ENCODE measurements around the gene ITCH.
"Not testable (repeated sequence)": the region's sequence is repeated elsewhere in the genome, so short reads cannot be mapped to it uniquely, and the experiment has no call there.

The ITCH gene

DNA sequence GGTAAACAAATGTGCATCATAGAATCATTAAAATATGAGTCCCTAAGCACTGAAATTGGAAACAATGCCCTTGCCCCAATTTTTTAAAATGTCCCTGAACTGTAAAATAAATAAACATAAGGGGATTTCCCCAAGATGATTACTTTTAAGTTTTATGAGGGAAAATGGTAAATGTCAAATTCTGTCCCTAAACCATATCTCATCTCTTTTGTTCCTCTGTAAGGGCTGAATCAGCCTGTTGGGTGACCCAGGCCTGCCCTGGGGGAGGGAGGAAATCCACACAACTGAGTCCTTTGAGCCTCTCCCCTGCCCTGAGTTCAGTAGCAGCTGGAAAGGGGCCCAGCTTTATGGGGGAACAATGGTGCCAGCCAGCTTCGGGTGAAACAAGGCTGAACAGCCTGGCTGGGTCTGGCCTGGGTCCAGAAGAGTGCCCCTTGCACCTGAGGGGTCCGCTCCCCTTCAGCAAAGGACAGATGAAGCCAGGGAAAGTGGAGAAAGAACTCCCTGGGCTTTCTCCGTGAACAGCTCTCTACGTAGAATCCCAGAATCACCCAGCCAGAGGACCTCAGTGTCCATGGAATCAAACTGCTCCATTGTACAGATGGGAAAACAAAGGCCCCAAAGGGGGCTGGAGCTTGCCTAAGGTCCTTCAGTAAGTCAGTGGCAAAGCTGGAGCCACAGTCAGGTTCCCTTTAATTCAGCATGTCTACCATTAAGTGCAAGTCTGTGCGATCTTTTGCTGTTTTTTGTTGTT, 28.2 kb upstream of the ITCH start:
- no peak overlapping the region for H3K4me3 ChIP-seq (ENCODE audit: low read depth, low read length)
- TF ChIP-seq, protein P1, sequence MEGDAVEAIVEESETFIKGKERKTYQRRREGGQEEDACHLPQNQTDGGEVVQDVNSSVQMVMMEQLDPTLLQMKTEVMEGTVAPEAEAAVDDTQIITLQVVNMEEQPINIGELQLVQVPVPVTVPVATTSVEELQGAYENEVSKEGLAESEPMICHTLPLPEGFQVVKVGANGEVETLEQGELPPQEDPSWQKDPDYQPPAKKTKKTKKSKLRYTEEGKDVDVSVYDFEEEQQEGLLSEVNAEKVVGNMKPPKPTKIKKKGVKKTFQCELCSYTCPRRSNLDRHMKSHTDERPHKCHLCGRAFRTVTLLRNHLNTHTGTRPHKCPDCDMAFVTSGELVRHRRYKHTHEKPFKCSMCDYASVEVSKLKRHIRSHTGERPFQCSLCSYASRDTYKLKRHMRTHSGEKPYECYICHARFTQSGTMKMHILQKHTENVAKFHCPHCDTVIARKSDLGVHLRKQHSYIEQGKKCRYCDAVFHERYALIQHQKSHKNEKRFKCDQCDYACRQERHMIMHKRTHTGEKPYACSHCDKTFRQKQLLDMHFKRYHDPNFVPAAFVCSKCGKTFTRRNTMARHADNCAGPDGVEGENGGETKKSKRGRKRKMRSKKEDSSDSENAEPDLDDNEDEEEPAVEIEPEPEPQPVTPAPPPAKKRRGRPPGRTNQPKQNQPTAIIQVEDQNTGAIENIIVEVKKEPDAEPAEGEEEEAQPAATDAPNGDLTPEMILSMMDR (IDR thresholded peaks at IDR 0.05; ENCODE audit: low read depth, low read length, missing control alignments): no peak
- in situ Hi-C loops (cut with HindIII; ENCODE audit: low sequenced_read_pairs): no loop called here
- DNase-seq (ENCODE audit: low read depth): no peak

DNA sequence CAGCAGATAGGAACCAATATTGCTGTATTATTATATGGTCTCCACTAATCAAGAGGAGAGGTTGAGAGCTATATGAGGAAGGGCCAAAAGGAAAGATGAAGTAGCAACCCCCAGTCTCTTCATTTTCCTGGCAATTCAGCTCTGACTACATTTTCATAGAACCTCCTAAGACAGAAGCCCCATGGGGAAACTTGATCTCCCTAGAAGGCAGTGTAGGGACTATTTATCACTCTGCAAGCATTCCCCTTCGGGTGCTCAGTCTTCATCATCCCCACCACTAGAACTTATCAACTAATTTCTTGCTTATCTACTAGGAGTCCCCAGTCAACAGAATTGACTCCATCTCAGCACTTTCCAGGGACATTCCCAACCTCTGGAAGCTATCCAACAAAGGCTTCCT, 25.5 kb upstream of the ITCH start:
- in situ Hi-C loops (cut with HindIII; ENCODE audit: low sequenced_read_pairs): no loop called here
- no peak overlapping the region for H3K4me3 ChIP-seq (ENCODE audit: low read depth, low read length)
- no peak for DNase-seq (ENCODE audit: low read depth)
- TF ChIP-seq, protein P1 (IDR thresholded peaks at IDR 0.05; ENCODE audit: low read depth, low read length, missing control alignments): no peak

DNA sequence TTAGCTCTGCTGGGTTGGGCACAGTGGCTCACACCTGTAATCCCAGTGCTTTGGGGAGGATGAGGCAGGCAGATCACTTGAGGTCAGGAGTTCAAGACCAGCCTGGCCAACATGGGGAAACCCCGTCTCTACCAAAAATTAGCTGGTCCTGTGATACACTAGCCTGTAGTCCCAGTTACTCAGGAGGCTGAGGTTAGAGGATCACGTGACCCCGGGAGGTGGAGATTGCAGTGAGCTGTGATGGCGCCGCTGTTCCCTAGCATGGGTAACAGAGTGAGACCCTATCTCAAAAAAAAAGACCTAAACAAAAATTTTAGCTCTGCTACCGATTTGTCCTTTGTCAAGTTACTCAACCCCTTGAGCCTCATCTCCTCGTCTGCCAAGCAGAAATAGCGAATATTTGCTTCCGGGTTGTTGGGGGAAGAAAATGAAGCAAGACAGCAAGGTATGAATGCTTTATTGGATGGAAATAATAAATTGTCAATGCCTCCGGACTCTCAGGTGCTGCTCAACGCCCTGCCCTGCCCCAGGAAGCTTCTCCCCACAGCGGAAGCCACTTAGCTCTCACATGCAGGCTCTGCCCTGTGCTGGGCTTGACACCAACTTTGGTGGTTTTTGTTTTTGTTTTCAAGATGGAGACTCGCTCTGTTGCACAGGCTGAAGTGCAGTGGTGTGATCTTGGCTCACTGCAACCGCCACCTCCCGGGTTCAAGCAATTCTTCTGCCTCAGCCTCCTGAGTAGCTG, 24.9 kb upstream of the ITCH start:
- no peak overlapping the region for H3K4me3 ChIP-seq (ENCODE audit: low read depth, low read length)
- in situ Hi-C loops (cut with HindIII; ENCODE audit: low sequenced_read_pairs): no loop called here
- TF ChIP-seq, protein P1 (IDR thresholded peaks at IDR 0.05; ENCODE audit: low read depth, low read length, missing control alignments): no peak
- DNase-seq (ENCODE audit: low read depth): no peak

DNA sequence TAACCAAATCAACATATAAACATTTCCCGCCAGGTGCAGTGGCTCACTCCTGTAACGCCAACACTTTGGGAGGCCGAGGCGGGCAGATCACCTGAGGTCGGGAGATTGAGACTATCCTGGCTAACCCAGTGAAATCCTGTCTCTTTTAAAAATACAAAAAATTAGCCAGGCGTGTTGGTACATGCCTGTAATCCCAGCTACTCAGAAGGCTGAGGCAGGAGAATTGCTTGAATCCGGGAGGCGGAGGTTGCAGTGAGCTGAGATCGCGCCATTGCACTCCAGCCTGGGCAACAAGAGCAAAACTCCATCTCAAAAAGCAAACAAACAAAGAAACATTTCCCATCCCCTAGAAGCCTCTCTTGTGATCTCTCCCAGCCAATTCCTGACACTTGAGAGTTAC, 22.3 kb upstream of the ITCH start:
- H3K4me3 ChIP-seq (ENCODE audit: low read depth, low read length); in situ Hi-C loops (cut with HindIII; ENCODE audit: low sequenced_read_pairs); DNase-seq (ENCODE audit: low read depth): not testable (repeated sequence)

DNA sequence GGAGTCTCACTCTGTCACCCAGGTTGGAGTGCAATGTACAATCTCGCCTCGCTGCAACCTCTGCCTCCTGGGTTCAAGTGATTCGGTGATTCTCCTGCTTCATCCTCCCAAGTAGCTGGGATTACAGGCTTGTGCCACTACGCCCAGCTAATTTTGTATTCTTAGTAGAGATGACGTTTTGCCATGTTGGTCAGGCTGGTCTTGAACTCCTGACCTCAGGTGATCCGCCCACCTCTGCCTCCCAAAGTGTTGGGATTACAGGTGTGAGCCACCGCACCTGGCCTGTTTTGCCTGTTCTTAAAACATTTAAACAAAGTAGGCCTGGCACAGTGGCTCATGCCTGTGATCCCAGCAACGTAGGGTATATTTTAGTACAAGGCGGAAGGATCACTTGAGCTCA, 21.9 kb upstream of the ITCH start:
- DNase-seq (ENCODE audit: low read depth); in situ Hi-C loops (cut with HindIII; ENCODE audit: low sequenced_read_pairs); H3K4me3 ChIP-seq (ENCODE audit: low read depth, low read length): not testable (repeated sequence)

DNA sequence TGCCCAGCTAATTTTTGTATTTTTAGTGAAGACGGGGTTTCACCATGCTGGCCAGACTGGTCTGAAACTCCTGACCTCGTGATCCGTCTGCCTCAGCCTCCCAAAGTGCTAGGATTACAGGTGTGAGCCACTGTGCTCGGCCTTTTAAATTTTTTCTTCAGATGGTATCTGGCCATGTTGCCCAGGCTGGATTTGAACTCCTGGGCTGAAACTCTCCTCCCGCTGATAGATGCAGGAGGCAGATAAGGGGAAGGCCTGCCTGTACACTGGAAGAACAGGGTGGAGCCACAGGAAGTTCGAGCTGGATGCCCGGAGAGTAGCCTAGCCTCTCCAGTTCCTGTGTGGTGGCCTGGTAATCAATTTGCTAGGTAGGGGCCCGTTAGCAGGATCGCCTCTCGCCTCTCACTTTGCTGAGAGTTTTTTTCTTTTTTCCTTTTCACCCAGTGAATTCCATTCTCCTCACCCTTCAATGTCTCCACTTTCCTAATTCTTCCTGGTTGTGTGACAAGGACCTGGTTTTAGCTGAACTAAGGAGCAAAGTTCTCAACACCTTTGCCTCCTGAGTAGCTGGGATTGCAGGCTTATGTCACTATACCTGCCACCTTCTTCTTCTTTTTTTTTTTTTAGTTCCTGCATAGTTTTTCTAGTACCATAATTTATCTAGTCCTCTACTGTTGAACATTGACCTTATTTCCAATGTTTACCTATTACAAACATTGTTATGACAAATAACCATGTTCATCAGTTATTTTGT, 19.4 kb upstream of the ITCH start:
- DNase-seq (ENCODE audit: low read depth): no peak
- in situ Hi-C loops (cut with HindIII; ENCODE audit: low sequenced_read_pairs): no loop called here
- TF ChIP-seq, protein P1 (IDR thresholded peaks at IDR 0.05; ENCODE audit: low read depth, low read length, missing control alignments): no peak
- H3K4me3 ChIP-seq (ENCODE audit: low read depth, low read length): no peak overlapping the region

DNA sequence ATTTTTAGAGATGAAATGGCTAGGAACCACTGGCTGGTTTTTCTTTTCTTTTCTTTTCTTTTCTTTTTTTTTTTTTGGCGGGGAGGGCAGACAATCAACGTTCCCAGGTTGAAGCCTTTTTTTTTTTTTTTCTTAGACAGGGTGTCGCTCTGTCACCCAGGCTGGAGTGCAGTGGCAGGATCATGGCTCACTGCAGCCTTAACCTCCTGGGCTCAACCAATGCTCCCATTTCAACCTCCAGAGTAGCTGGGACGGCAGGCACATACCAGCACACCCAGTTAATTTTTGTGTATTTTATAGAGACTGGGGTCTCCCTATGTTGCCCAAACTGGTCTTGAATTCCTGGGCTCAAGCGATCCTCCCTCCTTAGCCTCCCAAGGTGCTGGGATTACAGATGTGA, 18.8 kb upstream of the ITCH start:
- no peak overlapping the region for H3K4me3 ChIP-seq (ENCODE audit: low read depth, low read length)
- DNase-seq (ENCODE audit: low read depth): no peak
- TF ChIP-seq, protein P1 (IDR thresholded peaks at IDR 0.05; ENCODE audit: low read depth, low read length, missing control alignments): no peak
- in situ Hi-C loops (cut with HindIII; ENCODE audit: low sequenced_read_pairs): no loop called here
